ENCODE results near the gene STX16.

GRCh38 chr20:58614984-58615760 lies 35.9 kb upstream of the STX16 start:
- no peak for TF ChIP-seq CTCF (IDR thresholded peaks at IDR 0.05)
- no peak for TF ChIP-seq POLR2A (IDR thresholded peaks at IDR 0.05)
